Renal cortex interstitium (tissue), 11 donors: Measurements from ENCODE around the gene SART1. TPM values are rescaled to one million over a fixed set of nuclear protein-coding genes. Genes with fewer than 3 reads are reported as not detected.
"Not testable (repeated sequence)": the region's sequence is repeated elsewhere in the genome, so short reads cannot be mapped to it uniquely, and the experiment has no call there.

Experiments
- DNase-seq, 11 donors: peaks; one replicate each; pipeline ENCODE4 v3.0.0-alpha.2; 2013; ENCODE audit warnings: low read depth in 9 of 11, low spot score in 4 of 11; ENCODE audit errors: extremely low read depth in 1 of 11
- polyA plus RNA-seq, 3 donors: library from polyadenylated mRNA; unstranded; fragments of 120-200 nt; gene quantifications; one replicate each; pipeline ENCODE4 v1.2.1, GENCODE V29; 2013; ENCODE audit not compliant: insufficient read length in 3 of 3

Gene SART1
- polyA plus RNA-seq, 3 donors = 40.4 to 60.6 (median 52.2) TPM

DNA sequence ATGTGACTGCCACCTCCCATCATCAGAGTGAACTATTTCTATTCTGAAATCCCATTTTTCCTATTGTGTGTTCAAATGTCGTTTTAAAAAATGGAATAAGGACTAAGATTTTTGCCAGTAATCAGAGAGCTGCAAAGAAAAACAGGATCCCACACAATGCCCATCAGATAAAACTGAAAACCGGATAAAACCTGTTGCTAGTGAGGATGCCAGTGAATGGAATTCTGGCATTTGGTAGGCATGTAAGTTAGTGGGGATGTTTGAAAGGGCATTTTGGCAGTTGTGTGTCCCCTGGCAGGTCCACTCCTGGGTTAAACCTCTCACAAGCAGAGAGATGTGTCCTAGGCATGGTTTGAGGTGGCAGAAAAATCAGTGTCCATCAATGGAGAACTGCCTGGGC is 36.1 kb upstream of the SART1 start:
- no peak for DNase-seq

DNA sequence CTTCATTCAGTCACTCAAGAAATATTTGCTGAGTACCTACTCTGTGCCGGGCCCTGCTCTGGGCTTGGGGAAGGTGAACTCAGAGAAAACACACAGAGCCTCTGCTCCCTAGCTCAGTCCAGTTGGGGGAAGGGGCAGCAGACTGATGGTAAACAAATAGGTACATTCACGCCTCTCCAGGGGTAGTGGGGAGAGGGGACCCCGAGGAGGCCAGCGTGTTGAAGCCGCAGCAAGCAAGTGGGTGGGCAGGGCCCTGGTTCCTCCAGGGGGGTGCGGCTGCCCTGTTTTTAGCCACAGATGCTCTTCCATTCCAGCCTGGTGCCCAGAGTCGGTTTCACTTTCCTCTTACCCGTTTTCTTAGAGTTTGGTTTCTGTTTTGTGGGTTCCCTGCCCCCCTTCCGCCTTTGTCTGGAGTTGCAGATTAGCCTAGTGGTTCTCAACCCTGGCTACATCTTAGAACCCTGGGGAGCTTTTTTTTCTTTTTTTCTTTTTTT is 33.6 kb upstream of the SART1 start:
- no peak for DNase-seq

DNA sequence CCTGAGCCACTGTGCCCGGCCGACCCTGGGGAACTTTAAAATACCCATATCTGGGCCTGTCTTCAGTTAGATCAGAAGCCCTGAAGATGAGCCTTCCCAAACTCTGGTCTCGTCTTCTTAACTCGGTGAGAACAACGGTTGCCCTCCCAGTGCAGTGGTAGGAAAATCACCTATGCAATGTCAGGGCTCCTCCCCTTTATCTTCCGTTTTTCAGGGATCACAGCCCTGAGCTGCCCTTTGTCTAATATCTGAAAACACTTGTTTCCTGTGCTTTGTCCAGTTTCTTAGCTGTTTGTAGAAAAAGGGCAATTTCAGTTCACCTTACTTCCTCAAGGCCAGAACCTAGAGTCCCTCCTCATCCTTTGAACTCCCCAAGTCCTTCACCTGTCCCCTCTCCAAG is 32.9 kb upstream of the SART1 start:
- no peak for DNase-seq

DNA sequence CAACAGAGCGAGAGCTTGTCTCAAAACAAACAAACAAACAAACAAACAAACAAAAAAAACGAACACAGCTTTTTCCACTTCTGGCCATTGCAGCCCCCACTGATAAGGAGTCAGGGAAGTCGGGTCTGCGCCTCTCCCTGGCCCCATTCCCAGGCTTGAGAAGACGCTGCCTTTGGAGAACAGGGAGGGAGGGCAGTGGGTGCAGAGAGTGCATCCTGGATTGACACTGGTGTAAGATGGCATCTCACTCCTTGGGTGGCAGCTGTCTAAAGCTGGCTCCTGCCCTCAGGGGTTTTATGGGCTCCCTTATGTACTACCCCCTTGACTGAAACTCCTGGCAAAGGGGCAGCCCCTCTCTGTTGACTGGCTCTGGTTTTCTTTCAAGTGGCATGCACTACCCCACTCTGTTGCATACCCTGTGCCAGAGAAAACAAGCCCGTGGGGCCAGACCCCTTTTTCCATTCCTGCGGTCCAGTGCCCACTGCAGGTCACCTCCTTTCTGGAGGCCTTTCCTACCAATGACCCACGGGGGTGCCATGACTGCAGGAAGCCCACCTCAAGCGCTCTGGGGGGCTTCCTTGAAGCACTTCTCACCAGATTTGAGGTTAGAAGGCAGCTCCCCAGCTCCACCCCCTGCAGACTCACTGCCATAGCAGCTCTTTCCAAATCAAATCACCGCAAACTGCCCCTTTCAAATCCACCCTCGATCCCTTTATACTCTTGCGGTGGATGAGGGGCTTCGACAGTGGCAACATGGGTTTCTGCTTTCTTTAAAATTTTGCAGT is 29.6 kb upstream of the SART1 start:
- DNase-seq = no peak

DNA sequence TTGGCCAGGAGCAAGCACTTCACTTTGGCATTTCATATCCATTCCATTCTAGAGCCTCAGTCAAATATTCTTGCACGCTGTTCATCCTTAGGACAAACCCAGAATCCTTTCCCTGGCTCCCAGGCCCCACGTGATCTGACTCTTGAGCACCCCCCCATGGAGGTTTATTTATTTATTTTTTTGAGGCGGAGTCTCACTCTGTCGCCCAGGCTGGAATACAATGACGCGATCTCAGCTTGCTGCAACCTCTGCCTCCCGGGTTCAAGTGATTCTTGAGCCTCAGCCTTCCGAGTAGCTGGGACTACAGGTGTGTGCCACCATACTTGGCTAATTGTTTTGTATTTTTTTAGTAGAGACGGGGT is 29.0 kb upstream of the SART1 start:
- DNase-seq = no peak

DNA sequence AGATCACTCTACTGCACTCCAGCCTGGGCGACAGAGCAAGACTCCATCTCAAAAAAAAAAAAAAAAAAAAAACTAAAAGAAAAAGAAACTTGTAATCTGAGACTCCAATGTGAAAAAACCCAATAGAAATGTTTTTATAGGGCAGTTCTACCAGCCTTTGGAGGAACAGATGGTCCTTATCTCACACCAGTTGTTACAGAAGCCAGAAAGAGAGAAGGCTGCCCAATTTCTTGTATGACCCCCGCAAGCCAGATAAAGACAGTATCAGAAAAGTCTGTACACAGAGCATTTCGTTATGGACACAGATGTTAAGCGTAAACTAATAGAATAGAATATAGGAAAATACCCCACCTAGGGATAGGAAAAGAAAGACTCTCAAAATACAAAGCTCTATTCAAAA is 27.5 kb upstream of the SART1 start:
- DNase-seq = no peak

DNA sequence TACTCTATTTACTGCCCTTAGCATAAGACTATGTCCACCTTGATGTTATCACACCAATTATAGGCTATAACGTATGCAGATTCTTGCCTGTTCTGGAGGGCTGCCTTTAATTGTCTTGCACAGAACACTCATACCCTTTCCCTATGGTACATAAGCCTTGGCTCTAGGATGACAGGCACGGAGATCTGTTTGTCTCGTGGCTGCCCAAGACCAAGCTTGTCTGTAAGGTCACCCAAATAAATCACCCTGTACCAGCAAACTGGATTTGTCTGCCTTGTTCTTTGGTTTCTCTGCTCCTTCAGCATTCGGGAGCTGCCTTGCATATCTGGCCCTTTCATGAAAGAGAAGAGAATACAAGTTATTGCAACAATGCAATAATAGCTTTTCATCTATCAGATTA is 23.8 kb upstream of the SART1 start:
- no peak for DNase-seq

DNA sequence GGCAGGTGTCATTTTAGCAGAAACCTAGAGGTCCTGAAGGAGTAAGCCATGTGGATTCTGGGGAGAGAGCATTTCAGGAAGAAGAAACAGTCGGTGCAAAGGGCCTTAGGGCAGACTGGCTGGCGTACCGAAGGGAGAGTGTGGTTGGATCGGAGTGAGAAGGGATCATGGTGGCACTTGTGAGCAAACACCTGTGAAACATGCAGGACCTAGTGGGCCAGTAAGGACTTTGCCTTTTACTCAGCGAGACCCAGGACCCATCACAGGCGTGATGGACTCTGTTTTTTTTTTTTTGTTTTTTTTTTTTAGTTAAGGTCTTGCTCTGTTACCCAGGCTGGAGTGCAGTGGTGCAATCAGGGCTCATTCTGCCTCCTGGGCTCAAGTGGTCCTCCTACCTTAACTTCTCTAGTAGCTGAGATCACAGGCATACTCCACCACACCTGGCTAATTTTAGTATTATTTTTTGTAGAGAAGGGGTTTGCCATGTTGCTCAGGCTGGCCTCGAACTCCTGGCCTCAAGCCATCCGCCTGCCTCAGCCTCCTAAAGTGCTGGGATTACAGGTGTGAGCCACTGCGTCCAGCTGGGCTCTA is 19.7 kb upstream of the SART1 start:
- DNase-seq = no peak

DNA sequence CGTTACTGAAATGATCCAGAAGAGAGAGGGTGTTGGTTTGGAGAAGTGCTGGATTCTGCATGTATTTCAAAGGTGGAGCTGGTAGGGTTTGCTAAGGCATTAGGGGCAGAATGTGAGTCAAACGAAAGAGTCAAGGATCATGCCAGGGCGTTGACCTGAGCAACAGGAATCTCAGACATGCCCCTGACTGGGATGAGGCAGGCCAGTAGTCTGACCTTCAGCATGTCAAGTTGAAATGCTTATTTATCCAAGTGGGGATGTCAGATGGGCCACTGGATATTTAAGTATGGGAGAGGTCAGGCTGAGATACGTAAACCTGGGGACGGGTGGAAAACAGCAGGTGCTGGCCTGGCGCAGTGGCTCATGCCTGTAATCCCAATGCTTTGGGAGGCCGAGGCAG is 19.0 kb upstream of the SART1 start:
- no peak for DNase-seq

DNA sequence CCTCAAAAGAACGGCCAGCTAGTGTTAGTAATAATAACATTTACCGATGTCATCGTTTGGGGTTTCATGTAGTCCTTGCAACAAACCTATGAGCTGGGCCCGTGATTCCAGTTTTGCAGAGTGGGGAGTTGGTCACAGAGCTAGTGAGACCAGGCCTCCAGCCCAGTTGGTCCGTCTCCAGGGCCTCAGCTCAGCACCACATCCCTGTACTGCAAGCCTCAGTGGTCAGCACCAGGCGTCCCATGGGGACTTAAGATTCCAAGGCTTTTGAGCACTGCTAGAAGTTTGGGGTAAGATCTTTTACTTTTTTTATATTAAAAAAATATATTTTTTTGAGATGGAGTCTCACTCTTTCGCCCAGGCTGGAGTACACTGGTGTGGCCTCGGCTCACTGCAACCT is 17.3 kb upstream of the SART1 start:
- no peak for DNase-seq

DNA sequence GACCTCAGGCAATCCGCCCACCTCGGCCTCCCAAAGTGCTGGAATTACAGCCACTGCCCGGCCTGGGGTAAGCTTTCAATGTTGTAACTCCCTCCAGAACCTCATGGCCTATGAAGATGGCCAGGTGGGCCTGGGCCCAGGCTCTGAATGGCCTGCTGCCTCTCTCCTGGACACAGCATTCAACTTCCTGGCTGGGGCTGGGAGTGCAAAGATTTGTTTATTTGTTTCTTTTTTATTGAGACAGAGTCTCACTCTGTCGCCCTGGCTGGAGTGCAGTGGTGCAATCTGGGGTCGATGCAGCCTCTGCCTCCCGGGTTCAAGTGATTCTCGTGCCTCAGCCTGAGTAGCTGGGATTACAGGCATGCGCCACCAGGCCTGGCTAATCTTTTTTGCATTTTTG is 16.8 kb upstream of the SART1 start:
- no peak for DNase-seq

DNA sequence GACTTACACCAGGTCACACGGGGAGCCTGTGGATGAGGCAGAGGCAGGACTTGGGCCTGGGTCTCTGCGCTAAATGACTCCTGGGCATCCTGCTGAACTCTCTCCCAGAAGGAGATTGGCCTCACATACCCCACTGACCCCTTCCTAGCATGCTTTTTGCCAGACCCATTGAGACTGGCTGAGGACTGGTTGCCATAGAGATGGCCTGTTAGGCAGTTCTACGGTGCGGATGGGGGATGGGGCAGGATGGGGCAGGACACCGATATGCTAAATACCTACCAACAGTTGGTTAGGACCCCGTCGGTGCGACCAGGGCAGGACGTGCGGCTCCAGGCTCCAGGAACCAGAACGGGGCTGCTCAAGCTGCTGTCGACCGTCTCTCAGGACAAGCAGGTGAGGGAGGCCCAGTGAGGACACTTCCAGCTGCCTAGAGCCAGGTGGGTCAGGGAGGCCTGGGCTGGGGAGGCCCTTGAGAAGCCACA is 16.1 kb upstream of the SART1 start, which contains the start of gene TSGA10IP:
Gene TSGA10IP, plus strand, starts transcription at position 51 of the 482 bp plus-strand sequence. Its CDS starts 196 bp downstream, at position 247.
- DNase-seq = no peak

DNA sequence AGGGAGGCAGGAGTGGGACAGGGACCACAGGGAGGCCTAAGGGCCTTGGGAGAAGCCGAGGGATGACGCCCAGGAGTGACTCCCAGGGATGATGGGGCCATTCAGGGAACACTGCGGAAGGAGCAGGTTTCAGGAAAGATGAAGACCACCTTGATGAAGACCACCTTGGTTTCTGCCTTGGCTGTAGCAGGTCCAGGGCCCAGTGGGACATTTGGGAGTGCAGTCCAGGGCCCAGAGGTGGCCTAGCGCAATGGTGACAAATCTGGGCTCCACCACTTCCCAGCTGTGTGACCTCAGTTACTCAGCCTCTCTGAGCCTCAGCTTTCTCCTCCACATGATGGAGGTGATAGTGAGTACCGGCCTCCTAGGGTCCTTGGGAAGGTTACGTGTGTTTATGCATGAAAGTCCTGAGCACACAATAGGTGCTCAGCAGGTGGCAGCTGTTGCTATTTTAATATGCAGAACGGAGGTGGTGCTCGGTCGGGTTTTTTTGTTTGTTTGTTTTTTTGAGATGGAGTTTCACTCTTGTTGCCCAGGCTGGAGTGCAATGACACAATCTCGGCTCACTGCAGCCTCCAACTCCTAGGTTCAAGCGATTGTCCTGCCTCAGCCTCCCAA is 15.5 kb upstream of the SART1 start:
- no peak for DNase-seq

DNA sequence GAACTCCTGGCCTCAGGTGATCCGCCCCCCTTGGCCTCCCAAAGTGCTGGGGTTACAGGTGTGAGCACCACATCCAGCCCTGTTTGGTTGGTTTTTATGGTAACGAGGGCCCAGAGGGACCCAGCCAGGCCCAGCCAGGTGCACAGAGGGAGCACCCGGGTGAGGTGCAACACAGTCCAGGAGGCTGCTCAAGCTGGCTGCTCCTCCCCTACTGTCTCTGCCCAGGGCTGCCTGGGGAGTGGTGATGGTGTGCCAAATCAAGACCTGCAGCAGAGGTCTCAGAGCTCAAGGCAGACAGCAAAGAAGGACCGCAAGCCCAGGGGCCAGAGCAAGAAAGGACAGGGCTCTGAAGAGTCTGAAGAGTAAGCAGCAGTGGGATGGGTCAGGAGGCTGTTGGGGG is 14.9 kb upstream of the SART1 start:
- DNase-seq = no peak

DNA sequence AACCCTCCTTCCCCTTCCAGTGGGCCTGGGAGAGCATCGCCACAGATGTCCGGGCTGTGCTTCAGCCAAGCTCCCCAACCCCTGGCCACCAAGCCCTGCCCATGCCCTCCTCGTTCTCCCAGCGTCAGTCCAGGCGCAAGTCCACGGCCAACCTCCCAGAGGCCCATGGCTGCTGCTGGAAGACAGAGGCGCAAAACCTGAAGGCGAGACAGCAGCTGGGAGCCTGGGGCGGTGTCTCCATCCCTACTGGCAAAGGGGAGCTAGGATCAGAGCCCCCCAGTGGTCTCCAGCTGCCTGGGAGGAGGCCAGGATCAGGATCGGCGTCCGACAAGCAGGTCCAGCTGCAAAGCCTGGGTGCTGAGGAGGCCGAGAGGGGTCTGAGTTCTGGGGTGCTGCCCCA is 14.4 kb upstream of the SART1 start:
- DNase-seq = no peak

DNA sequence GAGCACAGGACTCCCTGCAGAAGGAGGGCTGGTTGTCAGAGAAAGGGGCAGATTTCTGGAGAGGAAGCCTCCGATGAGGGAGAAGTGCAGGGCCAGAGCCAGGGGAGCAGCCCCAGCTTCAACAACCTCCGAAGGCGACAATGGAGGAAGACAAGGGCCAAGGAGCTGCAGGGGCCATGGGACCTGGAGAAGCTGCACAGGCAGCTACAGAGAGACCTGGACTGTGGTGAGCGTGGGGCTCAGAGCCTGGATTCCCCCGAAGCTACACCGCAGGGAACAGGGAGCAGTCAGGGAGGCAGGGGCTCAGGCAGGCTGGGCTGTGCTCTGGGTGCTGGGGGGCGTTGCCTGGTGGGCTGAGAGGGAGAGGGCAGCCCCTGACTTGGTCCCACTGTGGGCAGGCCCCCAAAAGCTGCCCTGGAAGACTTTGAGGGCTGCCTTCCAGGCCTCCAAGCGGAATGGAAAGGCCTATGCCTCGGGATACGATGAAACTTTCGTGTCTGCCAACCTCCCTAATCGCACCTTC is 13.9 kb upstream of the SART1 start:
- DNase-seq = no peak

DNA sequence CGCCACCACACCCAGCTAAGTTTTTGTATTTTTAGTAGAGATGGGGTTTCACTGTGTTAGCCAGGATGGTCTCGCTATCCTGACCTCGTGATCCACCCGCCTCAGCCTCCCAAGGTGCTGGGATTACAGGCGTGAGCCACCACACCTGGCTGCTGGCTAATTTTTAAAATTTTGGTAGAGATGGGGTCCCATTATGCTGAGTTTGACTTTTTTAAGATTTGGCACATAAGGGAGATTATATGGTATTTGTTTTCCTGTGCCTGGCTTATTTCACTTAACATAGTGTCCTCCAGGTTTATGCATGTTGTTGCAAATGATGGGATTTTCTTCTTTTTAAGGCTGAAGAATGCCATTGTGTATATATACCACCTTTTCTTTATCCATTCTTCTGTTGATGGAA is 10.8 kb upstream of the SART1 start:
- DNase-seq = not testable (repeated sequence)

DNA sequence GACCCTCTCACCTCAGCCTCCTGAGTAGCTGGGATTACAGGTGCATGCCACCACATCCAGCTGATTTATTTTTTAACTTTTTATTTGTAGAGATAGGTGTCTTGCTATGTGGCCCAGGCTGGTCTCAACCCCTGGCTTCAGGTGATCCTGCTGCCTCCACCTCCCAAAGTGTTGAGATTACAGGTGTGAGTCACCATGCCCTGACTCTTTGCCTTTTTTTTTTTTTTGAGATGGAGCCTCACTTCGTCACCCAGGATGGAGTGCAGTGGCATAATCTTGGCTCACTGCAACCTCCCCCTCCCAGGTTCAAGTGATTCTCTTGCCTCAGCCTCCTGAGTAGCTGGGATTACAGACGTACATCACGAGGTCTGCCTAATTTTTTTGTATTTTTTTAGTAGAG is 9.9 kb upstream of the SART1 start:
- not testable (repeated sequence) for DNase-seq

DNA sequence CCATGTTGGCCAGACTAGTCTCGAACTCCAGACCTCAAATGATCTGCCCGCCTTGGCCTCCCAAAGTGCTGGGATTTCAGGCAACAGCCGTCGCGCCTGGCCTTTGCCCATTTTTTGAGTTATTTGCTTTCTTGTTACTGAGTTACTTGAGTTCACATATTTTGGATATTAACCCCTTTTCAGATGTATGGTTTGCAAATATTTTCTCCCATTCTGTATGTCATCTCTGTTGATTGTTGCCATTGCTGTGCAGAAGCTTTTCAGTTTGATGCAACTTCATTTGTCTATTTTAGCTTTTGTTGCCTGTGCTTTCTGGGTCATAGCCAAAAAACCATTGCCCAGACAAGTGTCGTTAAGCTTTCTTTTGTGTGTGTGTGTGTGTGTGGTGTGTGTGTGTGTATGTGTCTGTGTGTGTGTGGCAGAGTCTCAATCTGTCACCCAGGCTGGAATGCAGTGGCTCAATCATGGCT is 9.4 kb upstream of the SART1 start:
- no peak for DNase-seq

DNA sequence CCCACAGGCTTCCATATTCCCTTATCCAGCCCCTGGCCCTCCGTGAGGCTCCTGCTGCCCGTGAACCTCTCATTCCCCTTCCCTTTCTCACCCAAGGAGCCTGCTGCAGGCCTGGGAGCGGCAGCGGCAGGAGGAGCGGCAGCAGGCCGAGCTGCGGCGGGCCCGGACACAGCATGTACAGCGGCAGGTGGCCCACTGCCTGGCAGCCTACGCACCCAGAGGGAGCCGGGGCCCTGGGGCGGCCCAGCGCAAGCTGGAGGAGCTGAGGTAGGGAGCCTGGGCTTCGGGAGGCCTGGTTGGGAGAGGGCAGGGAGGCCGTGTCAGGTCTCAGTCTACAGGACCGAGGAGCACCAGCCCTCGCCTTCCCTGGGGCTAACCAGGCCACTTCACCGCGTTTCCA is 8.1 kb upstream of the SART1 start:
- DNase-seq = no peak
